Ovary (tissue), 9 donors: ENCODE data around the gene CPN2. TPM values are rescaled to one million over a fixed set of nuclear protein-coding genes. Genes with fewer than 3 reads are reported as not detected.
A peak's percentile ranks its signal among the peaks of the same experiment; 100 is the strongest.

ENCODE experiments used
- DNase-seq, 5 donors: peaks; one replicate each; pipeline ENCODE4 v3.0.0-alpha.2; 2019 to 2020
- H3K27ac ChIP-seq, 2 donors: fragments of 200-600 bp; one replicate each; pipeline versions ENCODE4 v1.5.1 to v1.8.0; 2019 to 2022
- H3K27me3 ChIP-seq: fragments of 200-600 bp; one replicate; pipeline ENCODE4 v1.8.0; 2022
- H3K36me3 ChIP-seq: fragments of 200-600 bp; sonication (generic); one replicate; pipeline ENCODE4 v1.5.1; 2019
- H3K4me1 ChIP-seq: one replicate; pipeline ENCODE4 v1.8.1; 2013; ENCODE audit warnings: mild to moderate bottlenecking, moderate library complexity; ENCODE audit not compliant: insufficient read depth
- H3K4me3 ChIP-seq: fragments of 200-600 bp; sonication (generic); one replicate; pipeline ENCODE4 v1.5.1; 2017
- H3K9me3 ChIP-seq, 2 donors: fragments of 200-600 bp in 1 of 2; sonication (generic) in 1 of 2; one replicate each; pipeline versions ENCODE4 v1.5.1 to v1.8.1; 2013 to 2019; ENCODE audit warnings: mild to moderate bottlenecking in 1 of 2, moderate library complexity in 1 of 2
- CTCF ChIP-seq, 3 donors: fragments of 450-650 bp in 2 of 3; fragments of 200-600 bp in 1 of 3; IDR thresholded peaks; one replicate each; pipeline versions ENCODE4 v1.5.1 to v1.8.0; 2016 to 2022; ENCODE audit warnings: antibody characterized with exemption in 3 of 3, mild to moderate bottlenecking in 1 of 3
- EP300 ChIP-seq: sonication (generic); formaldehyde crosslinking; IDR thresholded peaks from one replicate; pipeline ENCODE4 v1.6.1; 2017; ENCODE audit warnings: antibody characterized with exemption
- POLR2A ChIP-seq: fragments of 450-650 bp; IDR thresholded peaks from one replicate; pipeline ENCODE4 v1.6.1; 2017; ENCODE audit warnings: antibody characterized with exemption, mild to moderate bottlenecking, moderate library complexity
- WGBS, 3 donors: extraction: QIAGEN DNeasy Blood & Tissue Kit in 1 of 3; methylation state at CpG; one replicate each; pipeline versions ENCODE4 v1.1.5 to v1.1.7; 2013 to 2017; 5-methylcytosine and 5-hydroxymethylcytosine counted together
- intact Hi-C, 4 donors: fragments of 100-400 bp; cut with DNase I; formaldehyde crosslinking; loops; one replicate each; pipeline versions ENCODE4 v1.11.0 to v1.15.1; 2022 to 2023
- polyA plus RNA-seq, 2 donors: library from polyadenylated mRNA; stranded (reverse); fragments of 200-250 nt in 1 of 2; fragments of 350-450 nt in 1 of 2; fragmentation: Illumina TruSeq in 1 of 2; extraction: RNeasy Lipid Tissue Mini Kit (QIAGEN cat#74804) in 1 of 2; gene quantifications; one replicate each; pipeline ENCODE4 v1.2.3, GENCODE V29; 2013 to 2014
- total RNA-seq, 7 donors: library from RNA; depleted of rRNA in 2 of 7; stranded (reverse); fragments of >200 nt in 2 of 7; fragmentation: NEBNext Ultra II Directional in 3 of 7; extraction: Animal tissue kit (Norgen Biotek cat#: 25700) in 3 of 7; gene quantifications; one replicate each; pipeline versions ENCODE4 v1.1.0 to v1.2.4, GENCODE V29; 2016 to 2023
- donor health status: DM: no; HTN: no; CAD: no; lungs with moderate emphysema.
- donor health status: DM: no; HTN: no; CAD: no.
- donor health status: Bipolar disorder and iron deficiency.
- donor health status: DM: yes; HTN: yes; CAD: no.
- donor health status: DM: no; HTN: no; CAD: no.
- donor health status: DM: yes; HTN: yes; CAD: no.

CPN2 gene
- total and polyA plus RNA-seq, 9 donors, result 0.18 to 1.6 TPM; not detected in 7

GRCh38 chr3:194346621-194347020, 4.5 kb downstream of the CPN2 start:
- H3K36me3 ChIP-seq, result no peaks in the 10 kb centered on the region
- H3K9me3 ChIP-seq, result no peaks in the 10 kb centered on the region
- 58 to 65% (median 63%) methylated on average over 5 of the region's 5 CpGs for WGBS, 3 donors
- no peak overlapping the region for H3K27ac ChIP-seq
- DNase-seq, result no peak
- TF ChIP-seq EP300, result no peak
- no peak for TF ChIP-seq POLR2A
- TF ChIP-seq CTCF (IDR thresholded peaks at IDR 0.05), result no peak
- intact Hi-C loops, result no loop called here
- no peaks in the 10 kb centered on the region for H3K27me3 ChIP-seq
- no peaks in the 10 kb centered on the region for H3K4me1 ChIP-seq
- H3K4me3 ChIP-seq, result no peak overlapping the region

GRCh38 chr3:194346035-194346434, 5.1 kb downstream of the CPN2 start:
- intact Hi-C loops, result no loop called here
- no peak overlapping the region for H3K27ac ChIP-seq
- H3K27me3 ChIP-seq, result no peaks in the 10 kb centered on the region
- no peaks in the 10 kb centered on the region for H3K36me3 ChIP-seq
- no peaks in the 10 kb centered on the region for H3K4me1 ChIP-seq
- H3K9me3 ChIP-seq, result no peaks in the 10 kb centered on the region
- no peak overlapping the region for H3K4me3 ChIP-seq
- TF ChIP-seq POLR2A, result no peak
- no peak for DNase-seq
- WGBS, 3 donors, result 85 to 88% (median 86%) methylated on average over 8 to 9 of the region's 9 CpGs

GRCh38 chr3:194344012-194344411, 7.1 kb downstream of the CPN2 start:
- 30 to 43% (median 32%) methylated on average over 9 of the region's 9 CpGs for WGBS, 3 donors

GRCh38 chr3:194343561-194343893, 7.6 kb downstream of the CPN2 start:
- no peak for DNase-seq
- Histone ChIP-seq H3K4me3 (no peak overlapping the region), H3K36me3 (no peaks in the 10 kb centered on the region), H3K27ac (no peak overlapping the region), H3K27me3 (no peaks in the 10 kb centered on the region), H3K4me1 (no peaks in the 10 kb centered on the region), H3K9me3 (no peaks in the 10 kb centered on the region)
- TF ChIP-seq EP300 (no peak), POLR2A (no peak), CTCF (IDR thresholded peaks at IDR 0.05) (no peak)
- intact Hi-C loops, result loop anchor here in 1 of 4 donors (5.0 kb wide), 1 partner anchor 59 kb away; no protein-coding TSS in a partner anchor
- 92 to 100% (median 94%) methylated on average over 2 of the region's 2 CpGs for WGBS, 3 donors

More at GRCh38 chr3:194344012-194344411, 7.1 kb downstream of the CPN2 start:
- Histone ChIP-seq H3K36me3 (no peaks in the 10 kb centered on the region), H3K4me3 (no peak overlapping the region), H3K27me3 (no peaks in the 10 kb centered on the region), H3K9me3 (no peaks in the 10 kb centered on the region), H3K4me1 (no peaks in the 10 kb centered on the region), H3K27ac (no peak overlapping the region)
- peak; percentile 54 to 79 (median 72) for TF ChIP-seq CTCF (IDR thresholded peaks at IDR 0.05)
- TF ChIP-seq POLR2A, result no peak
- DNase-seq, result peak; percentile 72 to 87 (median 83)
- intact Hi-C loops, result loop anchor here in 1 of 4 donors (5.0 kb wide), 1 partner anchor 58 kb away; no protein-coding TSS in a partner anchor

GRCh38 chr3:194342861-194343560, 8.1 kb downstream of the CPN2 start:
- Histone ChIP-seq H3K36me3 (no peaks in the 10 kb centered on the region), H3K9me3 (no peaks in the 10 kb centered on the region), H3K27ac (no peak overlapping the region), H3K27me3 (no peaks in the 10 kb centered on the region), H3K4me3 (no peak overlapping the region), H3K4me1 (no peaks in the 10 kb centered on the region)
- no peak for DNase-seq
- intact Hi-C loops, result loop anchor here in 1 of 4 donors (5.0 kb wide), 1 partner anchor 59 kb away; no protein-coding TSS in a partner anchor
- 81 to 96% (median 91%) methylated on average over 9 of the region's 9 CpGs for WGBS, 3 donors
- TF ChIP-seq CTCF (IDR thresholded peaks at IDR 0.05) (no peak), EP300 (no peak), POLR2A (no peak)
